Type B pancreatic cell (in vitro differentiated cells): ENCODE measurements around the gene TOP2A. TPM values are rescaled to one million over a fixed set of nuclear protein-coding genes. Genes with fewer than 3 reads are reported as not detected.

Experiments
- DNase-seq: peaks from one replicate; pipeline ENCODE4 v3.0.0; 2021; ENCODE audit warnings: mixed read lengths; ENCODE audit not compliant: unreplicated experiment; ENCODE audit errors: extremely low spot score
- H3K27ac Mint-ChIP-seq: 2 replicates; pipeline ENCODE4 v1.8.0; 2021; ENCODE audit warnings: mild to moderate bottlenecking, mixed read lengths
- H3K27me3 Mint-ChIP-seq: 2 replicates; pipeline ENCODE4 v1.8.0; 2021; ENCODE audit warnings: mixed read lengths
- H3K36me3 Mint-ChIP-seq: 2 replicates; pipeline ENCODE4 v1.8.0; 2021; ENCODE audit warnings: mixed read lengths
- H3K4me1 Mint-ChIP-seq: one replicate; pipeline ENCODE4 v1.8.0; 2021; ENCODE audit warnings: mixed read lengths; ENCODE audit not compliant: unreplicated experiment
- H3K4me3 Mint-ChIP-seq: 2 replicates; pipeline ENCODE4 v1.8.0; 2021; ENCODE audit warnings: mild to moderate bottlenecking, mixed read lengths
- H3K9me3 Mint-ChIP-seq: 2 replicates; pipeline ENCODE4 v1.8.0; 2021; ENCODE audit warnings: mixed read lengths
- CTCF ChIP-seq: fragments of 200-600 bp; sonication (generic); conservative IDR thresholded peaks from 2 replicates; pipeline ENCODE4 v1.5.0; 2021; ENCODE audit warnings: antibody characterized with exemption, mild to moderate bottlenecking
- total RNA-seq: library from RNA; stranded (reverse); gene quantifications from 2 replicates; pipeline ENCODE4 v1.2.1, GENCODE V29; 2021; ENCODE audit warnings: low replicate concordance

Gene TOP2A
- total RNA-seq, 1 donor from 2014 or later = 248 TPM

- H3K27me3 Mint-ChIP-seq = no peaks in the 10 kb centered on the region
- peaks cover 51% of the 10 kb centered on the region for H3K4me1 Mint-ChIP-seq
- peak overlapping the region; percentile 5 for H3K4me3 Mint-ChIP-seq
- H3K27ac Mint-ChIP-seq = peak overlapping the region; percentile 45
- TF ChIP-seq CTCF = no peak
- H3K9me3 Mint-ChIP-seq = no peaks in the 10 kb centered on the region
- no peak for DNase-seq
- H3K36me3 Mint-ChIP-seq = peaks cover 8% of the 10 kb centered on the region
Observed at GRCh38 chr17:40338941-40339649, 78.6 kb downstream of the TOP2A start.

Other genes starting within 250 kb of the TOP2A start
- 9.9 and 18.6 TPM in 2 replicates for gene RAPGEFL1, start 240.4 kb downstream of the TOP2A start, total RNA-seq
- 27.2 and 35.3 TPM in 2 replicates for gene WIPF2, start 198.6 kb downstream of the TOP2A start, total RNA-seq
- 23.2 and 50.3 TPM in 2 replicates for gene CDC6, start 130.0 kb downstream of the TOP2A start, total RNA-seq
- 23.8 and 34.3 TPM in 2 replicates for gene RARA, start 108.7 kb downstream of the TOP2A start, total RNA-seq
- 0.36 and 0.43 TPM in 2 replicates for gene GJD3, start 53.2 kb downstream of the TOP2A start, total RNA-seq
- 25.7 and 78.2 TPM in 2 replicates for gene IGFBP4, start 25.6 kb upstream of the TOP2A start, total RNA-seq
- 1.8 and 2.3 TPM in 2 replicates for gene TNS4, start 83.7 kb upstream of the TOP2A start, total RNA-seq
- not detected in 2 replicates for gene CCR7, start 147.6 kb upstream of the TOP2A start, total RNA-seq
- gene SMARCE1, start 229.9 kb upstream of the TOP2A start, total RNA-seq = 134 and 171 TPM in 2 replicates
- gene KRT222, start 247.3 kb upstream of the TOP2A start, total RNA-seq = 0.34 and 0.74 TPM in 2 replicates